Measurements from ENCODE around the gene CDSN. TPM values are rescaled to one million over a fixed set of nuclear protein-coding genes. Genes with fewer than 3 reads are reported as not detected.
A peak's percentile ranks its signal among the peaks of the same experiment; 100 is the strongest.

CDSN gene
- total RNA-seq, 2 donors from 2014 or later, result not detected

DNA sequence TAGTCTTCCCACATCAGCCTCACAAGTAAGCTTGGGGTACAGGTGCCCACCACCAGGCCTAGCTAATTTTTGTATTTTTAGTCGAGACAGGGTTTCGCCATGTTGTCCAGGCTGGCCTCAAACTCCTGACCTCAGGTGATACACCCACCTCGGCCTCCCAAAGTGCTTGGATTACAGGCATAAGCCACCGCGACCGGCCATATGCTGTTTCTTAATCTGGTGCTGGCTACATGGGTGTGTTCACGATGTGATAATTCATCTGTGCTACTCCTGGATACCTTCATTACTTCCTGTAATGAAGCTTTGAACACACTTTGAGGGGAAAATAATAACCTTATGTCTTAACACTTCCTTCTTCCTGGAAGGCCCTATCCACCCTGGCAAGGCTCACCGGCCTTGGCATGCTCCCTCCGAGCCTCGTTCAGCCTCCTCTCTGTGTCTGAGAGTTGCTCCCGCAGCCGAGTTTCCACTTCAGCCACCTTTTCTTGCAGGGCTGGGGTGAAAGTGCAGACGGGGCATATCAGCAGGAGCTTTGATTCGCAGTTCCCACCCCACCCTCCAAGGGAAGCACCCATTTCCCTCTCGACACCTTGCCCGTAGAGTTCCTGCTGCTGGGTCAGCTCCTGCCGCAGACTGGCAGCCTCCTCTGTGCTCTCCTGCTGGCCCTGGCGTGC, 24.2 kb upstream of the CDSN start:
- H3K4me3 ChIP-seq, result no peak overlapping the region
- no peak overlapping the region for H3K27ac ChIP-seq
- intact Hi-C loops (cut with DNase I), result no loop called here
- DNase-seq (no peak), ATAC-seq (no peak)
- no peak for TF ChIP-seq POLR2A (IDR thresholded peaks at IDR 0.05)
- TF ChIP-seq, protein P1, sequence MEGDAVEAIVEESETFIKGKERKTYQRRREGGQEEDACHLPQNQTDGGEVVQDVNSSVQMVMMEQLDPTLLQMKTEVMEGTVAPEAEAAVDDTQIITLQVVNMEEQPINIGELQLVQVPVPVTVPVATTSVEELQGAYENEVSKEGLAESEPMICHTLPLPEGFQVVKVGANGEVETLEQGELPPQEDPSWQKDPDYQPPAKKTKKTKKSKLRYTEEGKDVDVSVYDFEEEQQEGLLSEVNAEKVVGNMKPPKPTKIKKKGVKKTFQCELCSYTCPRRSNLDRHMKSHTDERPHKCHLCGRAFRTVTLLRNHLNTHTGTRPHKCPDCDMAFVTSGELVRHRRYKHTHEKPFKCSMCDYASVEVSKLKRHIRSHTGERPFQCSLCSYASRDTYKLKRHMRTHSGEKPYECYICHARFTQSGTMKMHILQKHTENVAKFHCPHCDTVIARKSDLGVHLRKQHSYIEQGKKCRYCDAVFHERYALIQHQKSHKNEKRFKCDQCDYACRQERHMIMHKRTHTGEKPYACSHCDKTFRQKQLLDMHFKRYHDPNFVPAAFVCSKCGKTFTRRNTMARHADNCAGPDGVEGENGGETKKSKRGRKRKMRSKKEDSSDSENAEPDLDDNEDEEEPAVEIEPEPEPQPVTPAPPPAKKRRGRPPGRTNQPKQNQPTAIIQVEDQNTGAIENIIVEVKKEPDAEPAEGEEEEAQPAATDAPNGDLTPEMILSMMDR (IDR thresholded peaks at IDR 0.05), result no peak
- H3K9me3 ChIP-seq, result no peaks in the 10 kb centered on the region
- 88 to 89% methylated on average over 18 of the region's 18 CpGs for WGBS, 2 donors
- H3K36me3 ChIP-seq (replicated peaks in 1 of 2; ENCODE audit: insufficient read depth in 1 of 2, low read depth in 2 of 2), result no peaks in the 10 kb centered on the region
- no peaks in the 10 kb centered on the region for H3K4me1 ChIP-seq
- no peaks in the 10 kb centered on the region for H3K27me3 ChIP-seq

DNA sequence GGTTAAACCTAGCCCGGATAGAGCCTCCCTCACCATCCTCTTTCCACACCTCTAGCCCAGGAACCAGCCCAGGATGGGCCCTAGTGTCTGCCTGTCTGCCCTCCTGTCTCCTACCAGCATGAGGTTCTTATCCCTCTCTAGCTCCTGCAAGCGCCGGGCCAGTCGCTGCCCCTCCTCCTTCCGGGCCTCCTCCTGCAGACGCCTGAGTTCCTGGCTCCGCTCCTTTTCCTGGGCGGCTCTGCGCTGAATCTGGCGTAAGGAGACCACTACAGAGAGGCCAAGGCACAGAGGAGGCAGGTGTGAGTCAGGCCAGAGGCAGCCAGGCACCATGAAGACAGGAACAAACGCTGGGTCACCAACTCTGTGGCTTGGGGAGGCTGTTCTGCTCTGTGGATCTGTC, 22.9 kb upstream of the CDSN start:
- no peaks in the 10 kb centered on the region for H3K9me3 ChIP-seq
- ATAC-seq, result peak; percentile 31
- peak in 2 of 4 donors; percentile 27 to 42 for DNase-seq
- TF ChIP-seq POLR2A (IDR thresholded peaks at IDR 0.05), result no peak
- TF ChIP-seq, protein P1 (IDR thresholded peaks at IDR 0.05), result no peak
- H3K36me3 ChIP-seq (replicated peaks in 1 of 2; ENCODE audit: insufficient read depth in 1 of 2, low read depth in 2 of 2), result no peaks in the 10 kb centered on the region
- H3K4me1 ChIP-seq, result no peaks in the 10 kb centered on the region
- H3K27me3 ChIP-seq, result no peaks in the 10 kb centered on the region
- no peak overlapping the region for H3K4me3 ChIP-seq
- 69 to 76% methylated on average over 11 of the region's 11 CpGs for WGBS, 2 donors
- no peak overlapping the region for H3K27ac ChIP-seq
- intact Hi-C loops (cut with DNase I), result no loop called here

DNA sequence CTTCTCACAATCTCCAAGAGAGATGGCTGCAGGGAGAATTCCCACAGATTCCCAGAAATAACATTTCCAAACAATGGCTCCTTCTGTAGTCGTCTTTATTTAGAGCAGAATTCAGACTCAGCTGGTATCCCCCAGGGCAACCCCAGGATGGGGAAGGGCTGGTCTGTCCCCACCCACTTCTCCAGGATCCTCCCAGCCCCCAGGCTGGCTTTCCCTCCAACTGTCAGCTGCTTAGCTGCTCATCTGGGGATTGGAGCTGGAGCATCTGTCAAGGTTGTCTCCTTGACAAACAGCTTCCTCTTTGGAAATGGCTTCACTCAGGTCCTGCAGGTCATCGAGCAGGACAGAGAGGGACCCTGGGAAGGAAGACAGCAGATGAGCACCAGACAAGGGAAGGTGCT, 22.1 kb upstream of the CDSN start:
- intact Hi-C loops (cut with DNase I), result no loop called here

DNA sequence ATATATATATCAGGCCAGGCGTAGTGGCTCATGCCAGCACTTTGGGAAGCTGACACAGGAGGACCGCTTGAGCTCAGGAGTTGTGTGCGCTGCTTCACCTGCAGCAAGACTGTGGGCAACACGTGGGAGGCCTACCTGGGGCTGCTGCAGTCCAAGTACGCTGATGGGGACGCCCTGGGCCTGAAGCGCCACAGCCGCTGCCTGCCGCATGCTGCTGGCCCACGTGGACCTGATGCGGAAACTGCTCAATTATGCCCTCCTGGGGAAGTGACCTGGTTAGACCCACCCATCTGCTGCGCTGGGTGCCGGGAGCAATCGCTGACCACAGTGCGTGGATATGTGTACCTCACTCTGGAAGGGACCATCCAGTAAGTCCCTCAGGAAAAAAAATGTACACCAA, 20.4 kb upstream of the CDSN start:
- ATAC-seq (no peak), DNase-seq (no peak)
- no peak overlapping the region for H3K27ac ChIP-seq
- no peaks in the 10 kb centered on the region for H3K9me3 ChIP-seq
- no peaks in the 10 kb centered on the region for H3K36me3 ChIP-seq (replicated peaks in 1 of 2; ENCODE audit: insufficient read depth in 1 of 2, low read depth in 2 of 2)
- intact Hi-C loops (cut with DNase I), result no loop called here
- TF ChIP-seq, protein P1 (IDR thresholded peaks at IDR 0.05), result no peak
- TF ChIP-seq POLR2A (IDR thresholded peaks at IDR 0.05), result no peak
- H3K4me3 ChIP-seq, result no peak overlapping the region
- 85 to 87% methylated on average over 9 to 15 of the region's 15 CpGs for WGBS, 2 donors
- peaks cover 6% of the 10 kb centered on the region for H3K4me1 ChIP-seq
- no peaks in the 10 kb centered on the region for H3K27me3 ChIP-seq

More for the DNA sequence above, 22.1 kb upstream of the CDSN start:
- 64% methylated on average over 2 of the region's 2 CpGs for WGBS, 2 donors
- ATAC-seq, result no peak
- H3K27me3 ChIP-seq, result no peaks in the 10 kb centered on the region
- no peaks in the 10 kb centered on the region for H3K36me3 ChIP-seq (replicated peaks in 1 of 2; ENCODE audit: insufficient read depth in 1 of 2, low read depth in 2 of 2)
- H3K9me3 ChIP-seq, result no peaks in the 10 kb centered on the region
- DNase-seq, result no peak
- peaks cover 6% of the 10 kb centered on the region for H3K4me1 ChIP-seq
- TF ChIP-seq POLR2A (IDR thresholded peaks at IDR 0.05), result no peak
- TF ChIP-seq, protein P1 (IDR thresholded peaks at IDR 0.05), result no peak
- H3K27ac ChIP-seq, result no peak overlapping the region
- H3K4me3 ChIP-seq, result no peak overlapping the region

DNA sequence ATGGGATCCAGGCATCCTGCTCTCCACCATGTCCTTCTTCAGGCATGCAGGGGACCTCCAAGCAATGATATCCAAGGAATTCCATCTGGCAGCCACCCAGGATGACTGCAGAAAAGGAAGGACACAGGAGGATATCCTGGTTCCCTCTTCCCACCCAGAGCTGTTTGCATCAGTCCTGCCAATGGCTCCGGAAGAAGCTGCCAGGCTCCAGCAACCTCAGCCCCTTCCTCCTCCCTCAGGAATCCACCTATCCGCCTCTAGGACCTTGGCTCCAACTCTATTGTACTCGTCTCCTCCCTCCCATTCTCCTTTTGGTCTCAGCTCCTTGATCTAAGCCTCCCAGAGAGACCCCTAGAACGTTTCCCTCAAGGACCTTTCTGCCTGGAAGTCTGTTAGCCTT, 19.4 kb upstream of the CDSN start:
- Histone ChIP-seq H3K4me3 (no peak overlapping the region), H3K4me1 (peaks cover 6% of the 10 kb centered on the region), H3K27ac (no peak overlapping the region), H3K27me3 (no peaks in the 10 kb centered on the region), H3K36me3 (replicated peaks in 1 of 2; ENCODE audit: insufficient read depth in 1 of 2, low read depth in 2 of 2) (no peaks in the 10 kb centered on the region), H3K9me3 (no peaks in the 10 kb centered on the region)
- WGBS, 2 donors, result 19 to 29% methylated on average over 4 of the region's 4 CpGs
- no peak for TF ChIP-seq POLR2A (IDR thresholded peaks at IDR 0.05)
- TF ChIP-seq, protein P1 (IDR thresholded peaks at IDR 0.05), result no peak
- ATAC-seq (no peak), DNase-seq (no peak)
- intact Hi-C loops (cut with DNase I), result loop anchor here (5.0 kb wide), 1 partner anchor 53 kb away; no protein-coding TSS in a partner anchor
